GM11168 (cell line): ENCODE results near the gene ULK4.

Experiments used
- in situ Hi-C: fragments of 300-500 bp; cut with MboI; formaldehyde crosslinking; loops from one replicate; pipeline ENCODE4 v1.12.0; 2022; ENCODE audit warnings: low sequenced_read_pairs; ENCODE audit not compliant: unreplicated experiment

ULK4 gene

DNA sequence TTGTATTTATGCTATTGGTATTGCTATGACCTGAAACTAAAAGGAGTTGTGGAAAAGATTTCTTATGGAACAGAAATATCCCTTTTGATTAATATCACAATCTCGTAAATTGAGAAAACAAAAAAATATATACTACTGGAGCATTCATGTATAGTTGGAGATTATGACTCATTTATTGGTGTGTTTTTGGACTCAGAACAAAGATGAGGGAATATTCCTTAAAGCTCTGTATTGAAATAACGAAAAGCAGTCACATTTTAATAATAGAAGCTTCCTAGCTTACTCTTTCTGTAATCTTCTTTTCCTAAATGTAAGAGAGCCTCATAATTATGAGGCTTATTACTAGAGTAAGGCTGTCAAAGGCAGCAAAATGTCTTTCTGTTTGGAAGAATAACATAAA lies 748.3 kb downstream of the ULK4 start:
- in situ Hi-C loops = no loop called here

DNA sequence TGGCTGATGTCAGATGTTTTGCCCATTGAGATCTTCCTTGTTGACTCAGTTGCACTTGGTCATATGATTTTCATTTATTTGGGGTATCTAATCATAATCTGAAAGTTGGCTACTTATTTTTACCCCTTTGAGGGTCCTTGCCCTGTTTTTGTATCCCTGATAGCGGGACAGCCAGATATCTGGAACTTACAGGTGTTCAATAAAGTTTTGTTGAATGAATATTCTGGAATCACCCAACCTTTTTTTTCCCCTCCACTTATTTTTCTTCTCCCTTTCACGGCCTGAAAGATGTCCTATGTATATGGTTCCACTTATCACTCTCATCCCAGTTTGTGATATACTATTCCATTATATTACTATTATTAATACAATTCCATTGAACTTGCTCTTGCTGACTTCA lies 749.8 kb downstream of the ULK4 start:
- in situ Hi-C loops = no loop called here

DNA sequence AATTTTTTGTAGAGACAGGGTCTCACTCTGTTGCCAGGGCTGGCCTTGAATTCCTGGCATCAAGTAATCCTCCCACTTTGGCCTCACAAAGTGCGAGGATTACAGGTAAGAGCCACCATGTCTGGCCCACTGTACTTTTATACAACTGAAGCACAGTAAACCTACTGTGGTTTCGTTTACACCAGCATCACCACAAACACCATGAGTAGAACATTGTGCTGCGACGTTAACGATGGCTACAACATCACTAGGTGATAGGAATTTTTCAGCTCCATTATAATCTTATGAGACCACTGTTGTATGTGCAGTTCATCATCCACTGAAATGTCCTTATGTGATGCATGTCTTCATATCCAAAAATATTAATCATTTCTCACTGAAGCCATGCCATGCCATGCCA lies 750.9 kb downstream of the ULK4 start:
- in situ Hi-C loops = no loop called here

DNA sequence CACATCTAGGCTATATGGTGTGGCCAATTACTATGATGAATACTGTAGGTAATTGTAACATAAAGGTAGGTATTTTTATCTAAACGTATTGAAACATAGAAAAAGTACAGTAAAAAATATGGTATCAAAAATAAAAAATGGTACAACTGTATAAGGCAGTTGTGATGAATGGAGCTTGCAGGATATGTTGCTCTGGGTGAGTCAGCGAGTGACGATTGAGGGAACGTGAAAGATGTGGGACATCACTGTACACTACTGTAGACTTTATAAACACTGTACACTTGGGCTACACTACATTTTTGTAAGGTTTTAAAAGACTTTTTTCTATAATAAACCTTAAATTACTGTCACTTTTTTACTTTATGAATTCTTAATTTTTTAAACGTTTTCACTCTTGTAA lies 752.3 kb downstream of the ULK4 start:
- in situ Hi-C loops = no loop called here

DNA sequence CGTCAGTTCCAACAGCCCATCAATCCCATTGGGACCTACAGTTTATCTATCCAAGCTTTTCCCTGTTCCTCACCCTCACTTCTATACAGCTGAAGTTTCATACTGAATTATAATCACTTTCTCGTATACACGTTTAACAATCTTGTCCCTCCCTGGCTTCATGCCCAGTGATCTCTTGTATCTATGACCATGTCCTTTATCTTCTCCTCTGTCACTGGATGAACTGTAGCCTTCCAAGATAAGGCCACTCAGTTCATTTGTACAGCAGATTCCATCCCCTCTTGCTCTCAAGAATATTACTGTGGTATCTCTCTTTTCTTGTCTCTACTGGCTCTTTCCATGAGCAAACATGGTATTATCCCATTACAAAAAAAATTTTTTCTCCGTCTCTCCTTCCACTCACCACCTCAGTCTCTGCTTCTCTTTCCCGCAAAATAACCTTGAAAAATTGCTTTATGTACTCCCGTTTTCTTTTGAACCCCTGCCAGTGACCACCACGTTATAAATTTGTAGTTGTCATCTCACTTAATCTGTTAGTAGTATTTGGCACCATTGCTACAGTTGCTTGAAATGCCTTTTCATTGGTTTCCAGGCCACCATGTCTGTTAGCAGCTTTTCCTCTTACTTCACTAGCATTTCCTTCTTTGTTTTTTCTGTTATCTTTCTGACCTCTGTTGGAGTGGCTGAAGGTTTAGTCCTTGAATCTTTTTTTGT lies 753.2 kb downstream of the ULK4 start:
- in situ Hi-C loops = no loop called here

DNA sequence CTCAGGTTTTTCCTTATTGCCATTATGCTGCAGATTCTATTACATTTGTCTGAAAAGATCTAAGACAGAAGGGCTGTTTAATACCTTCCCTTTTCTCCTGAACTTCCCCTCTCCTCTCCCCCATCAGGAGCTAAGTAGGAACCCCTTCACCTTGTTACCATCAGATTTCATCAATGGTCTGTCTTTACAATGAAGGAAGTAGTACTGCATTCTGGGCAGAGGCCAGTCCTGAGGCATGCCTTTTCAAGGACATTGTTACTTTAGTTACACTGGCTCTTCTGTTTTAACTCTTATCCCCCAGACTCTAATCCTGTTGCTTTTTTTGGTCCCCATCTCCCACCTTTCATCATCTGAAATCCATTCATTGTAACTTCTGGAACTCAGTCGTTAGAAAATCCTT lies 754.5 kb downstream of the ULK4 start:
- in situ Hi-C loops = no loop called here

DNA sequence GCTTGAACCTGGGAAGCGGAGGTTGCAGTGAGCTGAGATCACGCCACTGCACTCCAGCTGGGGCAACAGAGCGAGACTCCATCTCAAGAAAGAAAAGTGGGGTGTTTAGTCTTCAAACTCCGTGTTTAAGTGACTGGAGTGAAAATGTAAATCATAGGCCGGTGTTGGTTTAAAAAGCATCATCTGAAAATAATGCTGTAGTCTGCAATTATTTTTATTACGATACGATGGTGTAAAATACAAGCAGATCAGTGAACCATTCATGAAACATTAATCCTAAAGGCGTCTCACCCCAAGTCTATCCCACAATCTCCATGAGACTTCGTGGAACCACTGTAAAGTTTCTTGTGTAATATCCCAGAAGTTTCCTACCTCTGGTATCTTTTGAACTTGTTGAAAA lies 756.3 kb downstream of the ULK4 start:
- in situ Hi-C loops = no loop called here

DNA sequence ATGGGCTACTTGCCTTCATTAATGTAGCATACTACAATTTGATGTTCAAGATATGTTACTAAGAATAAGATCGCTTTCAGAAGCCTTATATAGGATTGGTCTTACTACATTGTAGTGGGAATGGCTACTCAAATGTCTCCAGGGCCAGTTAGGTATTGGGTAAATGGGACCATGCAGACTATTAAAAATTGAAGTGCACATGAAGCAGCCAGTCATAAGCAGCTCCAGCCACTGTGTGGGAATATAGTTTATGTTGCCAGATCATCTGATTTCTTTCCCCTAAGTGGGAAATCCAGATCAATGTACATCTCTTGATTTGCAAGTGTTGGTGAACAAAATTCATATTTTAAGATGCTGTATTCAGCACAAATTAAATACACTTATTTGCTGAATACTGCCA lies 757.5 kb downstream of the ULK4 start:
- in situ Hi-C loops = no loop called here

DNA sequence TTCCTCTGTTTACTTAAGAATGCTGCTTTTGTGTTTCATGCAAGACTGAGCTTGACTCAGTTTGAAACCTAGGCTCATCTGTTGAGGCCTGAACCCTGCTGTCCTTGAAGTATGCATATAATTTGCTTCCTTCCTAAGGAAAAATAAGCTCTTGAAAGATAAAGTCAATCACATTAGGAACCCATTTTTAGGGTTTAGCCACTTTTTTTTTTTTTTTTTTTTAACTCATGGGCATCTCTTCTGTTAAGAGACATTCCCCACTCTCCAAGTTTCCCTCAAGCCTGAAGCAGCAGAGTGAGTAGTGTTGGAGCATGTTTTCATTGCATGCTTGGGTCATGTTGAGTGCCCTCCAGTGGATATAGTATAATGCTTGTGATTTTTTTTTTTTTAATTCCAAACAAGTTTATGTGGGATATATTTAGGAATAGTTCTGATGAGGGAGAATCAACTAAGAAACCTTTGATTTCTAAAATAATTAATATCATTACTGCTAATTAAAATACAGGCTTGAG lies 759.0 kb downstream of the ULK4 start:
- in situ Hi-C loops = no loop called here

DNA sequence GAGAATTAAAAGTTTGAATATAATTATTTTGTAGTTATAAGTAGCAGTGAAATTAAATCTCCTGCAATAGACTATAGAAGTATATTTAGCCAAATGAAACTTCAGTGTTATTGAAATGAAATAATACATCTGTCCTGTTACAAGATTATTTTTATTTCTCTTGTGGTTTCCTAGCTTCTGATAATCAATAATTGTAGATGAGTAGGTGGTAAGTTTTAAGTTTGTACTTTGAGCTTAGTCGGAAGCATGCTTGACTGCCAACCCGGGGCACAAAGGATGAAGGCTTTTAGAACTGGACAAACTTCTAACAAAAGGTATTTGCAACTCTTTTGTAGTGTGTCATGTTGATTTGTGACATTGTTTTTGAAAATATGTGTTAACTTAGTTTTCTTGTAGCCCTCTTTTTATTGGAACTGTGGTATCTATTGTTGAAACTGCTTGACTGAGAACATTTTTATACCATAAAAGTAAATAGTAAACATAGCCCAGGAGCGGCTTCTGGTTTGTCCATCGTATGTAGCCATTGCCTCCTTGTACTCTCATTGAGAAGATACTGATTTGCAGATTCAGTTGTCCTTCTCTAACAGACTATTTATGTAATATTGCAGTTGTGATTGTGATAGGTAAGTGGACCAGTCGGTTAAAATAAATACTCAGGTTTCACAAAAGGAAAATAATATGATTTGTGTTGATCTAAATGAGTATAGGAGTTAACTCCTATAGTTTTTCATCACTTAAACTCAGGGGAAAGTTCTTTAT lies 759.6 kb downstream of the ULK4 start:
- in situ Hi-C loops = no loop called here

DNA sequence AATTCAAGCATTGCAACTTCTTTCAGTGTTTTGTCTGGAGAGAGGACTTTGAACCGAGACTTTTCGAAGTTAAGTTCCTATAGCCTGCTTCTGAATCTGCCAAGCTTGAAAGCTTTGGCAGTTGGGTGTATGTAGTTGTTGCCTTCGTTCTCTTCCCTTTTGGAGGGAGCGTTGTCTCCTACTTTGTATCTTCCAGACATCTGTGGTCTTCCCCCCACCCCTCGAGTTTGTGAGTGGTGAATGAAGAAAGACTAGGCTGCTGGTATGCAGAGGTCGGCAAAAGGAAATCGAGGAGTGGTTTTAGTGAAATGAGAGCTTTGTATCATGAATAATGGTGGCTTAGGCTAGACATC lies 761.3 kb downstream of the ULK4 start:
- in situ Hi-C loops = no loop called here

DNA sequence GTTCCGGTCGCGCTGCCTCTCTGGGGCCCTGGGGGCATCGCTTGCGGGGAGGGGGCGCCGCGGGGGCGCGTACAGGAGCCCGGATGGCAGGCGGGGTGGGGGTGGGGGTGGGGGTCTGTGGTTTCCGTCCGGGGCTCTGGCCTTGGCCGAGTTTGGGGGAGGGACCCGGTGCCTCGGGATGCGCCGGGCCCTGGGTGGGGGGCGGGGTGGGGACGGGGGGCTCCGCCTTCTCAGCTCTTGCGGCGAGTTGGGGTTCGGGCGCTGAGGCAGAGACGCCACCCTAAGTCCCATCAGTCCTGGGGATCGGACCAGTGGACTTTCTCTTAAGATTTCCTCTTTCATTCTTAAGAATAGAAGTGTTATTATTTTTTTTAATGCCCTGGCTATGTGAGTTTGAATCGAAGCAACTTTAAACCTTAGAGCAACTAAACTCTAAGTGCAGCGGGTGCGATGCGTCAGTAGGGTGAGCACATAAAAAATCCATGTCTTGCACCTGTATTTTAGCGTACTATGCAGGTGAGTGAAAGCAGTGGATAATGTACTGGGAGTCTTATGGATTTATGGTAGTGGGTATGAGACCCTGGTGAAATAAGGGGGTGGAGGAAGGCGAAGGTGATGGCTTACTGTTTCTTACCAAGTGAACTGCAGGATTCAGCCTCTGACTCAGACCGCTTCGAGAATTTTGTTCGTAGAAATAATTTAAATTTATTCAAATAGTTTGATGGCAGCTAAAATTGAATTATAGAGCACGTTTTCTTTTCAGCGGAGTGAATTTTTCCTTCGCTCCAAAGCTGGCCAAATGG lies 761.8 kb downstream of the ULK4 start:
- in situ Hi-C loops = no loop called here

DNA sequence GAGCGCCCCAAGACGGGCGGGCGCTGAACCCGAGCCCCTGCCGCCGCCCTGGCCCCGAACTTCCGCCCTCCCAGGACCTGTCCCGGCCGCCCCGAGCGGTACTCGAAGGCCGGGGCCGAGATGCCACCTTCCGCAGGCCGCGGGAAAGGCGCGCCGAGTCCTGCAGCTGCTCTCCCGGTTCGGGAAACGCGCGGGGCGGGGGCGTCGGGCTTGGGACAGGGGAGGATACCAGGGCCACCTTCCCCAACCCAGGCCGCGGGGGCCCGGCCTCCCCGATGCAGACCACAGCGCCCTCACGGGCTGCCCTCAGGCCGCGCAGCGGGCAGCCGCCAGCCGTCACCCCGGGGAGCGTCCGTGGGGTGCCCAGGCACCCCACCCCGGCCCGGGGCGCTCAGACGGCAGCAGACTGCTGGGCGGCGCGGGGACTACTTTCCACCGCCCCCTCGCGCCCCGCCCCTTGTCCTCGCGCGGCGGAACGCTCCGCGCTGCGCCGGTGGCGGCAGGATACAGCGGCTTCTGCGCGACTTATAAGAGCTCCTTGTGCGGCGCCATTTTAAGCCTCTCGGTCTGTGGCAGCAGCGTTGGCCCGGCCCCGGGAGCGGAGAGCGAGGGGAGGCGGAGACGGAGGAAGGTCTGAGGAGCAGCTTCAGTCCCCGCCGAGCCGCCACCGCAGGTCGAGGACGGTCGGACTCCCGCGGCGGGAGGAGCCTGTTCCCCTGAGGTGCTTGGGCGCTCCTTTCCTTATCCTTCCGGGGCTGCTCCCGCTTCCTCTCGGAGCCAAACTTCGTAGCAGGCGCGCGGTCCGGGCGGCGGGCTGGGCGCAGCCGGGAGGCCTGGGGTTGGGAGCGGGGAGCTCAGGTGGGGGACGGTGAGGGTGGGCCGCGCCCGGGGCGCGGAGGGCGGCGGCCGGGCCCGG lies 762.7 kb downstream of the ULK4 start, which contains the start of gene CTNNB1:
CTNNB1 (plus strand) TSS at position 556 of the 916 bp plus-strand sequence. CDS start 24,564 bp downstream, outside the sequence.
- in situ Hi-C loops = no loop called here

DNA sequence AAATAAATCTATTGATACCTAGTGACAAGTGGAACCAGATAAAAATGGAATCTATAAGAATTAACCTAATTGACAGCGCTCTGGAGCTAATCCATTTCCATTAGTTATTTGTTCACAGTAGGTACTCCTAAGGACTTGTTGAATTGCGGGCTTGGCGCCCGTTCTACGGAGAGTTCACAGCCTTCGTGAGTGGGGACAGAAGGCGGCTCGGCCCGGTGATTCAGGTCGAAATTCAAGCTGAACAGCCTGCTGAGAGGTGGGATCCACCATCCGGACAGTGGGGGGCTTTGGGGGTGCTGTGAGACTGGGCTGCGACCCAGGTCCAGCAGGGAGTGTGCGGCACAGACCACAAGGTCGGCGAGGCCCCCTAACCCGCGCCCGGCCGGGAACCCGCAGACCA lies 763.4 kb downstream of the ULK4 start:
- in situ Hi-C loops = no loop called here

DNA sequence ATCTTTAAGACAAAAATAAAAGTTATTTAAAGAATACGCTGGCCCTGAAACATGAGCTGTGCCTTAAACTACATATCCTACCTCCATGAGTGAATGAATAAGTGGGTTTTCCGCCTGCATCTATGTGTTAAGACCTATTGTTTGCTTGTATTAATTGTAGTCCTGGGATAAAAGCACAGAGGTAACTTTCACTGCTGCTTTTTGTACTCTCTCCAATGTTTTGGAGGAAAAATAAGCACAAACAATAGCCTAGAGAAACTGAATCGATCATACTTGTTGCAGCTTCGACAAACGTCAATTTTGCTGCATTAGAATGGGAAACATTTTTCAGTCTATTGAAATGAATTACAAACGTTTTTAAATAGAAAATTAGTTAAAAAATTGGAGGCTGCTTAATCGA lies 763.9 kb downstream of the ULK4 start:
- in situ Hi-C loops = no loop called here
